Amniotic epithelial cell (primary cell): ENCODE results near the gene RIPOR3.

ENCODE experiments used
- DNase-seq: peaks from one replicate; pipeline ENCODE4 v3.0.0-alpha.2; 2010; ENCODE audit warnings: low read depth

The RIPOR3 gene

DNA sequence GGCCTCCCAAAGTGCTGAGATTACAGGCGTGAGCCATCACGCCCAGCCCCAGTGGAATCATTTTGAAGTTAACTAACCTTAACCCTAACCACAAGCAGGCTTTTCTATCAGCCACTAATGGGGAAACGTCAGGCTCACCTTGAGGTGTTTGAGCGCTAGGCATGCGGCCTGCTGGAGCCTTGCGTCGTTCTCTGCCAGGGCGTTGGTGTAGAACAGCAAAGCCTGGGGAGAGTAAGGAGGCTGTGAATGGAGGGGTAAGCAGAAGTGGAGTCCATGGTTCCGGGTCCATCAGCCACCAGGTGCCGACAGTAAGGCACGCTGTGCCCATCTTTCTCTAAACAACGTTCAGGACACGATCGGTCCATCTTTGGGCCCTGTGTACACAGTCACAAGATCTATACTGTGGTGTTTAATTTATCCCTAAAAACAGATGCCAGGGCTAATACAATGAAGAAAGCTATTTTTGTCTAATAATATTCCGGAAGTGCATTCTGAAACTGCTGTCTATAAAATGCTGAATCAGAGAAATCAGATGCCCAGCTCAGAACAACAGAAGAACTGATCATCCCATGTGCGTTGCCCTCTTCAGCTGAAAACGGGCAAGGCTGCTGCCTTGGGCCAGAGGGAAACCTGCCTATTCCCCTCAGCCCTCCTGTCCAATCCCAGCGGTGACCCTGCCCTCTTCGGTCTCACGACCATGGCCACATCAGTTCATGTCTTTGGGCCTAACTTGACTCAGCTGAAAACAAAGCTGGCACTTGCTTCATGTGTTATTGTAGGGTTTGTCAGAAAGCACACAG, 101.6 kb downstream of the RIPOR3 start:
- no peak for DNase-seq

DNA sequence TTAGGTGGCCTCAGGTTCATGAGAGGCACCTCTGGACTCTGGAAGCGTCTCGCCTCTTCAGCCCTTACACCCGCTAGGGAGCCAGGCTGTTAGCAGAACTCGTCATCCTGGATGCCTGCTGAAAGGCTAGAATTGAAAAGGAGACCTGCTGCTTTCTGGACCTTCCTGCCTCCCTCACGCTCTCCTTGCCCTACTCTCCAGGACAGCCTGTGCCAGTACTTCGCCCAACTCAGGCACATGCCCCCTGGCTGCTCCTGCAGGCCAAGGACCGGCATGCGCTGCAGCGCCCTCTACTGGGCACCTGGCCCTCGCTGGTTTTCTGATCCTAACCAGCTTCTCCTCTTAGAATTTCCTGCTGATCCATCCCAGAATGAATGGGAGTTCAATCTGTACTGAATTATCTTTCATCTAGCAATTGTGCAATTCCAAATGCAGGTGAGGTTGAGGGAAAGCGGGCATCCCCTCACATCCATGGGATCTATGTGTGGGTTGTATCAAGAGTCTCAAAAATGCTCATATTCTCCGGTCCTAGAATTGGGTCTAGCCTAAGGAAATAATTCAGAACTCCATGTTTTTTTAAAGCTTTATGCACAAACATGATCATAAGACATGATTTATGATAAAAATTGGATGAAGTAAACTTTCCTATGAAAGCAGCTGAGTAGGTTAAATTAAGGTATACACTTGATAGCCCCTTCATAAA, 103.2 kb downstream of the RIPOR3 start:
- peak; percentile 58 for DNase-seq

DNA sequence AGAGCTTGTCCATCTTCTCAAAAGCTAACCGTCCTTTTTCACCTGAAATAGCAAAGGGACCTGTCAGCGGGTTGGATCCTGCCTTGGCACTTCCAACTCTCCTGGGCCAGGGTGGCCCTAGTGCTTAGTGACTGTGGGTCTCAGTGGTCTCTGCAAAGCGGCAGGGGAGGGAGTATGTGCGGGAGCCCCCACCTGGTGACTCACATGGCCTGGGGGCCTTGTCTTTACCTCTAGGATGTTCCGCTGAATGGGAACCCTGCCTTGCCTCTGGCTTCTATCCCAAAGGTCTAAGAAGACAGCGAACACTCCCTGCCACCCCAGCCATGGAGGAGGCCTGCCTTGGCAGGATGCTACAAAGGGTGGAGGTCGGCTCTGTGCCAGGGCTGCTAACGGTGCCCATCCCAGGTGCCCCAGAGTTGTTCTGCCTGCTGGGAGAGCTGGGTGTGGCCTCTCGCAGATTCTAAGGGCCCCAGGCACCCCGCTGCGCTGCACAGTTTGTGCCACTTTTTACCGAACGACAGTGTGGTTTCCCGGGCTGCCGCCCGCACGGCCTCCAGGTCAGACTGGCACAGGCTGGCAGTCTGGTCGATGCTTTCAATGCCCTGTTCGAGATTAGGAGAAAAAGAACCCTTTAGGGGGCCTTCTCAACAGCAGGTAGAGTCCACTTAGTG, 103.9 kb downstream of the RIPOR3 start:
- DNase-seq, result no peak

DNA sequence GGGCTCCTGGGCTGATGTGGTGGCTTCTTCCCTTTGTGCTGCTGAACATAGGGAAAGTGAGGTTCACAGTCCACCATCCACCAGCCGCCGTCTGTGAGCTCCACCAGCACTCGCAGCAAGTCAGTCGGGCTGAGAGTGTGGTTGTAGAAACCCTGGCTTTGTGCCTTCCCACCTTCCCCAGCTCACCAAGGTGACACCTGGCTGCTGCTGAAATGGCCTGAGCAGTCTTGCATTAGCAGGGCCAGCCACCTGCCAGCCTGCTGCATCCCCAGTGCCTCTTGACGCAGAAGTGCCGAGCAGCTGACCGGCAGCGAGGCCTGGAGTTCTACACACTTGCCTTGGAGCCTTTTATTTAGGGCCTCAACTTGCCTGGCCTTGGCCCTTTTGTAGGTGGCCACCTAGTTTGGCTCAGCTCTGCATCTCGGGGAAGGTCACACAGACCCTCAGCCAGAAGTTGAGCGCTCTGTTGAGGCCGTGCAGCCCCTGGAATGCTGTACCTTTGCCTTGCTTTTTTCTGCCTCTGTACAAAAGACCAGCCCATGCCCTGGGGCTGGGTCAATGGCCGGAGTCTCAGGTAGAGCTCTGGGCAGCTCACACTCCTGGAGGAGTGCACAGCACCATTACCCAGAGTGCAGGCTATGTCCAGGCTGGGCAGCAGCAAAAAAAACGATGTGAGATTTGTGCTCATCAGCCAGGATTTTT, 104.7 kb downstream of the RIPOR3 start:
- DNase-seq, result no peak

DNA sequence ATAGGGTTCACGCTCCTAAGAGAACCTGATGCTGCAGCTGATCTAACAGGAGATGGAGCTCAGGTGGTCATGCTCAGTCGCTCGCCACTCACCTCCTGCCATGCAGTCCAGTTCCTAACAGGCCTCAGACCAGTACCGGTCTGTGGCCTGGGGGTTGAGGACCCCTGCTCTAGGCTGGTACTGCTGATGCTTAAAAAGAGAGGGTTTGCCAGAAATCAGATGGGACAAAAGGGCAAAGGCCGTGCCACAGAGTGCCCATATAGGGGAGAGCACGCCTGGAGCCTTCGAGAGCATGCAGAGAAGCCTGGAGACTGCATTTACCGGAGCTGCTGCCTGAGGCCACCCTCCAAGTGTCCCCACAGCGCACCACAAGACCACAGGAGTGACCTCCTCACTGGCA, 105.7 kb downstream of the RIPOR3 start:
- no peak for DNase-seq

DNA sequence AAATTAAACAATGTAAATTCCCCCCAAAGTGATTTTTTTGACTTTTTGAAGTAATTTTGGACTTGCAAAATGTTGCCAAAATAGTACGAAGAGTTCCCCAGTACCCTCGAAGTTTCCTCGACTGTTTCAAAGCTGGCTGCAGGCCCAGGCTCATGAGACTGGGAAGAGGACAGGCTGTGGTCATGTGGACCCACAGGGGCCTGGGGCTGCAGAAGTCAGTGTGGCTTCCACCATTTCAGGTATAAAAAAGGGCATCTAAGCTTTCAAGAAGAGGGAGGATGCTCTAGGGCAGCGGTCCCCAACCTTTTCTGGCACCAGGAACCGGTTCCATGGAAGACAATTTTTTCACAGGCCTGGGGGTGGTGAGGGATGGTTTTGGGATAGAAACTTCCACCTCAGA, 106.1 kb downstream of the RIPOR3 start:
- DNase-seq, result no peak

DNA sequence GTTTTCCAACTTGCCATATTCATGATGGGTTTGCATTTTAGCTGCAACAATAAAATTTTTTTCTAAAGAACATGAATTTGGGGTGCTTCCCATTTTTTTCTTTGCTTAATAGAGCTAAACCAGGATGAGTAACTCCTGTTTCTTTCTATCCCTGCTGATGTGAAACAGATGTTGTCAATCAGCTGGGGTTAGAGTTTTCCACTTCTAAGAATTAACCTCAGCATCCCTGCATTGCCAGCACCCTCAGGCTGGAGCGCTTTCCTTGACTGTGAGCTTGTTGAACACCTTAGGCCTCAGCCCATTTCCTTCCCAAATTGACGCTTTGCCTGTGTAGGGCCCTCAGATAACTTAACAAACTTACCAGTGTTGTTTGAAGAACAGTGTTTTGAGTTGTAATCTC, 106.7 kb downstream of the RIPOR3 start:
- no peak for DNase-seq

DNA sequence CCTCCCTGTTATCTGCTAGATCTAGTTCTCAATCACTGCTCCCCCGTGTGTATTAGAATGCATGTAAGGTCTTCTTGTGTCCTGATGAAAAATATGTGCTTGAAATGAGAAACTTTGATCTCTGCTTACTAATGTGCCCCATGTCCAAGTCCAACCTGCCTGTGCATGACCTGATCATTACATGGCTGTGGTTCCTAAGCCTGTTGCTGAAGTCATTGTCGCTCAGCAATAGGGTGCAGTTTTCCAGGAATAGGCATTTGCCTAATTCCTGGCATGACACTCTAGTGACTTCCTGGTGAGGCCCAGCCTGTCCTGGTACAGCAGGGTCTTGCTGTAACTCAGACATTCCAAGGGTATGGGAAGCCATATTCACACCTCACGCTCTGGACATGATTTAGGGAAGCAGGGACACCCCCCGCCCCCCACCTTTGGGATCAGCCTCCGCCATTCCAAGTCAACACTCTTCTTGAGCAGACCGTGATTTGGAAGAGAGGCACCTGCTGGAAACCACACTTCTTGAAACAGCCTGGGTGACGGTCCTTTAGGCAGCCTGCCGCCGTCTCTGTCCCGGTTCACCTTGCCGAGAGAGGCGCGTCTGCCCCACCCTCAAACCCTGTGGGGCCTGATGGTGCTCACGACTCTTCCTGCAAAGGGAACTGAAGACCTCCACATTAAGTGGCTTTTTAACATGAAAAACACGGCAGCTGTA, 107.7 kb downstream of the RIPOR3 start:
- no peak for DNase-seq

DNA sequence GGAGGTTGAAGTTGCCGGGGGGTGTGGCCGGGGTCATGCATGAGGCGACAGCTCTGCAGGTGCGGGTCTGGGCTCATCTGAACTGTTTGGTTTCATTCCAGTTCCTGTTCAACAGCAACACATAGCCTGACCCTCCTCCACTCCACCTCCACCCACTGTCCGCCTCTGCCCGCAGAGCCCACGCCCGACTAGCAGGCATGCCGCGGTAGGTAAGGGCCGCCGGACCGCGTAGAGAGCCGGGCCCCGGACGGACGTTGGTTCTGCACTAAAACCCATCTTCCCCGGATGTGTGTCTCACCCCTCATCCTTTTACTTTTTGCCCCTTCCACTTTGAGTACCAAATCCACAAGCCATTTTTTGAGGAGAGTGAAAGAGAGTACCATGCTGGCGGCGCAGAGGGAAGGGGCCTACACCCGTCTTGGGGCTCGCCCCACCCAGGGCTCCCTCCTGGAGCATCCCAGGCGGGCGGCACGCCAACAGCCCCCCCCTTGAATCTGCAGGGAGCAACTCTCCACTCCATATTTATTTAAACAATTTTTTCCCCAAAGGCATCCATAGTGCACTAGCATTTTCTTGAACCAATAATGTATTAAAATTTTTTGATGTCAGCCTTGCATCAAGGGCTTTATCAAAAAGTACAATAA, 108.6 kb downstream of the RIPOR3 start:
- no peak for DNase-seq

DNA sequence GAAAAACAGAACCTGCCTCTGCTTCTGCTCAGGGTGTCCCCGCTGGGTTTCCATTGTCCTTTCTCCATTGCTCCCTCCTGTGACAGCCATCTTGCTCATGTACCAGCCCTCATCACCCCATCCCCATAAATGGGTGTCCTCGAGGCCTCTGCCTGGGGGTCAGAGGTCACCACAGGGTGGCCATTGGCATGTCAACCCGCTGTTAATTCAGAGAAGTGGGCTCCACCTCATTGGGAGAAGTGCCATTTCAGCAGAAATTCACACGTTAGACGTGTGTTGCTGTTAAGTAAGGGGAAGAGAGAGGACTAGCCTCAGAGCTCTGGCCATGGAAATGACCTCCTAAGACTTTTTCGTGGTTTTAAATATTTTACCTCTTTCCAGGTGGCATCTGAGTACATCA, 109.2 kb downstream of the RIPOR3 start:
- no peak for DNase-seq

DNA sequence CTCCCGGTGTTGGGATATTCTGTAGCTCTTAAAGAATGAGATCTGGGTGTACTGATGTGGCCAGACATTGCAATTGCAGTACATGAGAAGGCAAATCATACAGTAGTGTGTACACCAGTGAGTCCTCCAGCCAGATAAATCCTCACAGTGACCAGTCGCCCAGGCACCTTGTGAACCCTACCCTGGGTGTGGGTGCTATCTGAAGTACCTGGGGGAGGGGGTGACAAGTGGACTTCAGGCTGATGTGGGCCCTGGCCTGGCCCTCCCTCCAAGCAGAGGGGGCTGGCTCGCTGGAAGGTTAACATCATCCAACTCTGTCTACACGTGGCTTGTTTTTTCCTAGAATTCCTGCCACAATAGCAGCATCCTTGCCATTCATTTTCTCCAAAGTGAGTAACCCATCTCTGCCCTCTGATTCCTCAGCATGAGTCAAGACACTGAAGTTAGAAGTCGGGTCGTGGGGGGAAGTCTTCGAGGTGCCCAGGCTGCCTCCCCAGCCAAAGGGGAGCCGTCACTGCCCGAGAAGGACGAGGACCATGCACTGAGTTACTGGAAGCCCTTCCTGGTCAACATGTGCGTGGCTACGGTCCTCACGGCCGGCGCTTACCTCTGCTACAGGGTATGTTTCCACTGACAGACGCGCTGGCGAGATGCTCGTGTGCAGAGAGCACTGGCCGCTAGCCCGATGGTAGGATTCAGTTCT, 110.3 kb downstream of the RIPOR3 start:
- DNase-seq, result no peak

DNA sequence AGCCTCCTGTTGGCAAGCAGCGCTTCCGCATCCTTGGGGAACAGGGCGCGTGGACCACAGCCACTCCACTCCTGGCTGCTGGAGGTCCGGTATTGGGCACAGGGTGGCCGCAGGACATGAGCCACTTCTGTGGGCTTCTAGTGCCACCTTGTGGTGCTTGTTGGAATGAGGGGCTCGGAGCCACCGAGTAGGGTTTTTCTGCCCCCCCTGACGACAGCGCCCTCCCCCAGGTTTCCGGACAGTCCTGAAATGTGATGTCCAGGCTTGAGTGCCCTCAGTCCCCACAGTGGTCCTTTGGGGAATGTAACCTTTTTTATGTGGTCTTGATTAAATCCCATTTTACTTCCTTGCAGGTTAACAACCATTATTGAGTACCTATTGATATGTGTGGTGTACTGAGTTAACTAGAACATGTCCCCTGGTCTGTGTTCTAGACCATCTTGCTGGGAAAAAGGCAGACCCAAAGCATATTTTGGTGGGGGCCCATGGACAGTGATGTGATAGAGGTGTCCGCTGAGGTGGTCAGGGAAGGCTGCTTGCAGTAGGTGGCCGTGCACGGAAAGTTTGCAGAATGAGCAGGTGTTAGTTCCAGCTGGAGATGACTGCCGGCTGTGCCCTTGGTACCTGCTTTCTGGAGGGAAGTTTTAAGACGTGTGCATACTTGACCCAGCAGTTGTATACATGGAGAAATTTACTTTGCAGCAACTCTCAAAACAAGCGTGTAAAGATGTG, 111.2 kb downstream of the RIPOR3 start:
- no peak for DNase-seq

DNA sequence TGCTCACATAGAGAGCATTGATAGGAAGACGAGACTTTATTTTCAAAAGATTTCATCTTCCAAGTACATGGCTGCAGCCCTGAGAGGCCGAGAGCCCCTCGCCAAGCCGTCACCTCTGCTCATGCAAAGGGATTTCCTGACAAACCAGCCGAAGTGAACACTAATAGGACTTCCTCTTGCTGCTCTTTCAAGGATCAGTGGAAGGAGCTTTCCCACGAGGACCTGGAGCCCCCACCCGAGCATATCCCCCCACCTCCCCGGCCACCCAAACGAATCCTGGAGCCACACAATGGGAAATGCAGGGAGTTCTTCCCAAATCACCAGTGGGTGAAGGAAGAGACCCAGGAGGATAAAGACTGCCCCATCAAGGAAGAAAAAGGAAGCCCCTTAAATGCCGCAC, 111.8 kb downstream of the RIPOR3 start:
- DNase-seq, result no peak

DNA sequence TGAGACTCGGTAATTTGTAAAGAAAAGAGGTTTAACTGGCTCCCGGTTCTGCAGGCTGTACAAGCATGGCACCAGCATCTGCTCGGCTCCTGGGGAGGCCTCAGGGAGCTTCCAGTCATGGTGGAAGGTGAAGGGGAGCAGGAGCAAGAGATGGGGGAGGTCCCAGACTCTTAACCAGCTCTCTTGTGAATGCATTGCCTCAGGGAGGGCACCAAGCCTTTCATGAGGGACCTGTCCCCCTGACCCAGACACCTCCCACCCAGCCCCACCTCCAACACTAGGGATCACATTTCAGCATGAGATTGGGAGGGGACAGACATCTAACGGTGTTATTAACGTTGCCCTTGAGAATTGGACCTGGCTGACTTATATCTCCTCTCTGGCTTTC, 112.6 kb downstream of the RIPOR3 start:
- DNase-seq, result no peak

DNA sequence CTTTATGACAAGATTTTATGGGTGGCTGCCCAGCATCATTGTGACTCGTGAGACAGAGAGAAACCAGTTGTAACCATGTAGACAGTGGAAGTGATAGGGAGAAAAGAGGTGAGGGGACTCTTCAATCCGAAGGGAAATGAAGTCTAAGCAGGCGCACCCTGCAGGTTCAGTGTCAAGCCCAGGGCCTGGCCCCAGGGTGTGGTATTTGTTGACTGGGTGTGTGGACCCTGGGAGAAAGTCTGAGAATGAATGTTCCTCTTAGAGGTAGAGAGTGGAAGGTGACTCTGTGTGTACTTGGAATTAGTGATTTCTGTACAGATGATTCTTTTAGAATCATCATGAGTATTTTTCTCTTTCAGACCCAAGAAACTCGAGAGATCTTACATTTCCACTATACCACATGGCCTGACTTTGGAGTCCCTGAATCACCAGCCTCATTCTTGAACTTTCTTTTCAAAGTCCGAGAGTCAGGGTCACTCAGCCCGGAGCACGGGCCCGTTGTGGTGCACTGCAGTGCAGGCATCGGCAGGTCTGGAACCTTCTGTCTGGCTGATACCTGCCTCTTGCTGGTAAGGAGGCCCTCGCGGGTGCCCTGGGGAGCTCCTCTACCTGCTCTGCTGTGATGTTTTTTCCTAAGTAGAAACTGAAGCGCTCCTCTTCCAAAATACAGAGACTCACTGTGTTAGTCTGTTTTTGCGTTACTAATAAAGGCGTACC, 113.1 kb downstream of the RIPOR3 start:
- DNase-seq, result no peak

DNA sequence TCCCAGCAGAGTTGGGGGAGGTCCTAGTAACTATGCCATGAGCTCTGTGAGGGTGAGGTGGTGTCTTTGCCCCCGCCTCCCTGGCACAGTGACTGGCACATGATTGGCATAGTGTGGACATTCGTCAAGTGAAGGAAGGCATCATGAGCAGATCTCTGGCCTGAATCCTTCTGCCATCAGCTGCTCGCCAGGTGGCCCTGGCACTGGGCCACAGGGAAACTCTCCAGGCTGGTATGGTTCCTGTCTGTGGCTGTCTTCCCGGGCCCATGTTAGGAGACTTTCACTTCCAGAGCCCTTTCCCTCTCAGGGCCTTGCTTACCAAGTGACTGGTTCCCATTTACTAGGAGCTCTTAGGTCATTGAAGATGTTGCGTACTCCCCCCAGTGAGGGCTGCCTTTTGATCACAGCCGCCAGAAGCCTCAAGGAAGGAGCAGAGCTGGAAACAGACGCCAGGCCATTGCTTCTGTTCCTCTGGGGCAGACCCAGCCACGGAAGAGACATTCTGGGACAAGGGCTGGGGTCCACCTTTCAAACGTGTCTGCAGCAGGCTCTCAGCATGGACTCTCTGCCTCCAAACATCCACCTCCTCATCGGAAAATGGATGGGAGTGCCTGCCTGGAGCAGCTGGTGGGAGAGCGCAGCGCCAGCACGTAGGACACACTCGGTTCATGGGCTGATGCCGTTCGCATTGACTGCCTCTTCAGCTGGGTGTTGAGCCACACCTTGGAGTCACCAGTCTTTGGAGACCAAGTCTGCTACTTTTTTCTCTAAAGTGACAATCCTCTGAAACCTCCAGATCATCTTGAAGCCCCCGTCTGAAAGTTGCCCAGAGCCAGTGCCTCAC, 113.9 kb downstream of the RIPOR3 start:
- no peak for DNase-seq

DNA sequence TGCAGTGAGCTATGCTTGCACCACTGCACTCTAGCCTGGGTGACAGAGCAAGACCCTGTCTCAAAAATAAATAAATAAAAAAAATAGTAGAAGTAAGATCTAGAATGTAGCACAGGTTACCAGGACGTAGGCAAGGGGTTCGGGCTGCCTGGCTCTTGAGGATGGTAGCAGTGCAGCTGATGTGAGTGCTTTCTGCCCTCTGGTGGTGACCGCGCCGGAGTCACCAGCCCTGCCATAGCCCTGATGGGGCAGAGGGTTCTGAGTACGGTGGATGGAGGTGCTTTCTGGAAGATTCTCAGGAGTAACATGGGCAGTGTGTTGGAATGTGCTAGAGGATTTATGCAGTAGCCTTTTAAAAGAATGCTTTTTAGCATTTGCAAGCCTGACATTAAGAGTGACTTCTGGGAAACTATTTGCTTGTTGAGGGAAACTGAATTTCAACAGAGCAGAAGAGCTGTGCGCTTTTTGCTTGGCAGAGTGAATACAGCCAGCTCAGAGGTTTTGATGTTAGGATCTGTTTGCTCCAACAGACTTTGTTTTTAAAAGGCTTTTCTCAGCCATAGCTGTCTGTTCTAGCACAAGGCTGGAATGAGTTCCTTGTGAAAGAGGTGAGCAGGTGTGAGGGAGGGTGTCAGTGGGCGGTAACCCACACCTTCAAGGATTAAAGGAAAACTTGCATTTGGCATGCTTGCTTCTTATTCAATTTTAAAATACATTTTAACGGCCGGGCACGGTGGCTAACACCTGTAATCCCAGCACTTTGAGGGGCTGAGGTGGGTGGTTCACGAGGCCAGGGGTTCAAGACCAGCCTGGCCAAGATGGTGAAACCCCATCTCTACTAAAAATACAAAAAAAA, 115.2 kb downstream of the RIPOR3 start:
- DNase-seq, result peak; percentile 67

DNA sequence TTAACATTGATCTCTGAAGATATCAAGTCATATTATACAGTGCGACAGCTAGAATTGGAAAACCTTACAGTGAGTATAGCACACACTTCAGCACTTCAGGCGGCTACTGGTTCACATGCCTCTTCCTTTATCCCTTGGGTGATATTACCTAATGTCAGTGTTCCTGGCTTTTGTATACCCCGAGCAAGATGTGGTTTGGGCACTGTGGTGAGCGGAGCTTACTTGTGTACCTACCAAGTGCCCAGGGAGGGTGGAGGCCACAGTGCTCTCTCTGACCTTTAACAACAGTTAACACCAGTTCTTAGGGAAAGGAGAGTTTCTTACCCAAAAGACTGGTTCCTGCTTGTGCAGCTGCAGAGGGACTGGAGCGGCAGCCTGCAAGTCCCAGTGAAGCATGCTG, 116.8 kb downstream of the RIPOR3 start:
- no peak for DNase-seq
